HEK293 (cell line): ENCODE results near the gene ST8SIA5.

Experiments
- CTCF ChIA-PET: fragments of 350-600 bp; formaldehyde crosslinking; extraction: SDS; loops from one replicate; lab custom pipeline; 2021; ENCODE audit warnings: antibody characterized with exemption; lab: Yijun Ruan, JAX
- POLR2A ChIA-PET: fragments of 300-600 bp; formaldehyde crosslinking; extraction: SDS; loops from one replicate; lab custom pipeline; 2020; ENCODE audit warnings: antibody characterized with exemption, inconsistent platforms; lab: Yijun Ruan, JAX
- H3K27ac ChIP-seq: fragments of 200-500 bp; sonication (Bioruptor generic); 2 replicates; pipeline ENCODE4 v1.5.1; 2014; ENCODE audit warnings: low read depth, low read length, control low read depth, inconsistent platforms; ENCODE audit errors: extremely low read depth
- H3K36me3 ChIP-seq, 2 experiments: fragments of 200-500 bp in 1 of 2; sonication (Bioruptor generic) in 1 of 2; 1 replicate in 1 of 2; 2 replicates in 1 of 2; pipeline ENCODE4 v1.5.1; 2014 to 2017; ENCODE audit warnings: inconsistent platforms in 2 of 2, low read length in 2 of 2; ENCODE audit not compliant: control insufficient read depth in 2 of 2, insufficient read depth in 1 of 2
- H3K4me1 ChIP-seq: fragments of 200-500 bp; sonication (Bioruptor generic); 2 replicates; pipeline ENCODE4 v1.5.1; 2014; ENCODE audit warnings: mild to moderate bottlenecking, low read length, inconsistent platforms; ENCODE audit not compliant: control insufficient read depth, insufficient read depth
- H3K4me3 ChIP-seq: 2 replicates; pipeline ENCODE4 v1.5.1; 2011; ENCODE audit warnings: low read depth, mild to moderate bottlenecking, control low read depth, low read length, moderate library complexity
- H3K9me3 ChIP-seq: fragments of 200-500 bp; sonication (Bioruptor generic); 2 replicates; pipeline ENCODE4 v1.5.1; 2014; ENCODE audit warnings: low read depth, low read length, inconsistent platforms; ENCODE audit not compliant: control insufficient read depth, insufficient read depth
- GLI2 ChIP-seq: fragments of 450-650 bp; formaldehyde crosslinking; IDR thresholded peaks from 2 replicates; pipeline ENCODE4; 2017; ENCODE audit warnings: missing biosample characterization, missing genetic modification characterization, low read depth, borderline replicate concordance
- GLI4 ChIP-seq: fragments of 450-650 bp; formaldehyde crosslinking; IDR thresholded peaks from 2 replicates; pipeline ENCODE4 v1.5.1; 2016; ENCODE audit warnings: missing biosample characterization, missing genetic modification characterization
- ZNF133 ChIP-seq: fragments of 450-650 bp; formaldehyde crosslinking; IDR thresholded peaks from 2 replicates; pipeline ENCODE4 v1.5.1; 2016; ENCODE audit warnings: missing biosample characterization, missing genetic modification characterization
- ZNF350 ChIP-seq: fragments of 450-650 bp; formaldehyde crosslinking; IDR thresholded peaks from 2 replicates; pipeline ENCODE4 v1.5.0; 2017; ENCODE audit warnings: missing biosample characterization, mild to moderate bottlenecking, missing genetic modification characterization
- ZNF426 ChIP-seq: fragments of 450-650 bp; formaldehyde crosslinking; IDR thresholded peaks from 2 replicates; pipeline ENCODE4 v1.5.1; 2017; ENCODE audit warnings: missing biosample characterization, missing genetic modification characterization, mild to moderate bottlenecking, inconsistent platforms, moderate library complexity
- ZNF548 ChIP-seq: fragments of 450-650 bp; formaldehyde crosslinking; IDR thresholded peaks from 2 replicates; pipeline ENCODE4 v1.5.1; 2016; ENCODE audit warnings: missing biosample characterization, missing genetic modification characterization
- ZNF571 ChIP-seq: fragments of 450-650 bp; formaldehyde crosslinking; IDR thresholded peaks from 2 replicates; pipeline ENCODE4 v1.5.0; 2017; ENCODE audit warnings: missing biosample characterization, missing genetic modification characterization
- ZNF610 ChIP-seq: fragments of 450-650 bp; formaldehyde crosslinking; IDR thresholded peaks from 2 replicates; pipeline ENCODE4 v1.5.1; 2016; ENCODE audit warnings: missing biosample characterization, missing genetic modification characterization, borderline replicate concordance
- ZNF660 ChIP-seq: fragments of 450-650 bp; IDR thresholded peaks from 2 replicates; pipeline ENCODE4 v1.5.1; 2018; ENCODE audit warnings: missing biosample characterization, mild to moderate bottlenecking, missing genetic modification characterization
- ZNF701 ChIP-seq: fragments of 450-650 bp; formaldehyde crosslinking; IDR thresholded peaks from 2 replicates; pipeline ENCODE4 v1.5.1; 2016; ENCODE audit warnings: missing biosample characterization, missing genetic modification characterization
- ZNF768 ChIP-seq: fragments of 450-650 bp; formaldehyde crosslinking; IDR thresholded peaks from 2 replicates; pipeline ENCODE4 v1.5.1; 2018; ENCODE audit warnings: missing biosample characterization, mild to moderate bottlenecking, missing genetic modification characterization
- TF ChIP-seq, protein P1 (sequence below): fragments of 450-650 bp; formaldehyde crosslinking; IDR thresholded peaks from 2 replicates; pipeline ENCODE4 v1.5.1; 2016; ENCODE audit warnings: missing biosample characterization, missing genetic modification characterization
- TF ChIP-seq, protein P2 (sequence below): fragments of 450-650 bp; formaldehyde crosslinking; IDR thresholded peaks from 2 replicates; pipeline ENCODE4 v1.5.1; 2017; ENCODE audit warnings: missing biosample characterization, mild to moderate bottlenecking, missing genetic modification characterization, moderate library complexity
- TF ChIP-seq, protein P3 (sequence below): fragments of 450-650 bp; formaldehyde crosslinking; IDR thresholded peaks from 2 replicates; pipeline ENCODE4 v1.5.1; 2016; ENCODE audit warnings: missing biosample characterization, missing genetic modification characterization
- TF ChIP-seq, protein P4 (sequence below): fragments of 450-650 bp; formaldehyde crosslinking; IDR thresholded peaks from 2 replicates; pipeline ENCODE4 v1.5.1; 2016; ENCODE audit warnings: missing biosample characterization, missing genetic modification characterization
- TF ChIP-seq, protein P5 (sequence below): IDR thresholded peaks from 2 replicates; pipeline ENCODE4 v1.6.1; 2011; ENCODE audit warnings: mild to moderate bottlenecking, low read depth, low read length, borderline replicate concordance
- TF ChIP-seq, protein P6 (sequence below): fragments of 450-650 bp; formaldehyde crosslinking; IDR thresholded peaks from 2 replicates; pipeline ENCODE4 v1.5.1; 2016; ENCODE audit warnings: missing biosample characterization, missing genetic modification characterization
- TF ChIP-seq, protein P7 (sequence below): fragments of 450-650 bp; formaldehyde crosslinking; optimal IDR thresholded peaks from 2 replicates; pipeline ENCODE3; 2016; ENCODE audit warnings: missing biosample characterization, mild to moderate bottlenecking, missing genetic modification characterization
- TF ChIP-seq, protein P8 (sequence below): fragments of 450-650 bp; formaldehyde crosslinking; IDR thresholded peaks from 2 replicates; pipeline ENCODE4 v1.5.1; 2016; ENCODE audit warnings: missing biosample characterization, missing genetic modification characterization

Gene ST8SIA5

DNA sequence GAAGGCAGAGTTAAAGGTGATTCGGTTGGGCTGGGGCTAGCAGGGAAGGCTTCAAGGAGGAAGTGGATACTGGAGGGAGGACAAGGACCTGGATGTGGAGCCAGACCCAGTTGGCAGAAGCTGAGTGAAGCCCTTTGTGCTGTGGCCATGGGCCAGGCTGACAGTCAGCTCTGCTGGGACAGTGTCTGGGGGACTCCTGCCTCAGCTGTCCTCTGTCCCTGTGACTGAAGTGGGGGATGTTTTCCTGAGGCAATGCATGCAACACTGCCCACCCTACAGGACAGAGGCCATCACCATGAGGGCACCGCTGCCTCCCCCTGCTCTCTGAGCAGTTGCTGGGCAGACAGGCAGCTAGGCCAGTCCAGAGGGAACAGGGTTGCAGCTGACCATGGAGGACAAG, 40.0 kb downstream of the ST8SIA5 start:
- Histone ChIP-seq H3K4me1 (no peaks in the 10 kb centered on the region), H3K4me3 (no peak overlapping the region), H3K9me3 (no peaks in the 10 kb centered on the region), H3K36me3 (no peaks in the 10 kb centered on the region), H3K27ac (no peak overlapping the region)
- POLR2A ChIA-PET: interaction anchor here (0.6 kb wide), 1 partner anchor 604 kb away, joined by 3 read pairs; no protein-coding TSS in a partner anchor
- TF ChIP-seq ZNF133 (tag by site-specific recombination) (no peak), ZNF768 (tag by site-specific recombination) (no peak), GLI4 (no peak), ZNF660 (tag by site-specific recombination) (no peak), ZNF426 (tag by site-specific recombination) (no peak), GLI2 (tag by site-specific recombination) (no peak), ZNF701 (no peak), ZNF350 (tag by site-specific recombination) (no peak), ZNF610 (tag by site-specific recombination) (no peak), ZNF548 (tag by site-specific recombination) (no peak), ZNF571 (tag by site-specific recombination) (no peak)
- TF ChIP-seq, protein P1, sequence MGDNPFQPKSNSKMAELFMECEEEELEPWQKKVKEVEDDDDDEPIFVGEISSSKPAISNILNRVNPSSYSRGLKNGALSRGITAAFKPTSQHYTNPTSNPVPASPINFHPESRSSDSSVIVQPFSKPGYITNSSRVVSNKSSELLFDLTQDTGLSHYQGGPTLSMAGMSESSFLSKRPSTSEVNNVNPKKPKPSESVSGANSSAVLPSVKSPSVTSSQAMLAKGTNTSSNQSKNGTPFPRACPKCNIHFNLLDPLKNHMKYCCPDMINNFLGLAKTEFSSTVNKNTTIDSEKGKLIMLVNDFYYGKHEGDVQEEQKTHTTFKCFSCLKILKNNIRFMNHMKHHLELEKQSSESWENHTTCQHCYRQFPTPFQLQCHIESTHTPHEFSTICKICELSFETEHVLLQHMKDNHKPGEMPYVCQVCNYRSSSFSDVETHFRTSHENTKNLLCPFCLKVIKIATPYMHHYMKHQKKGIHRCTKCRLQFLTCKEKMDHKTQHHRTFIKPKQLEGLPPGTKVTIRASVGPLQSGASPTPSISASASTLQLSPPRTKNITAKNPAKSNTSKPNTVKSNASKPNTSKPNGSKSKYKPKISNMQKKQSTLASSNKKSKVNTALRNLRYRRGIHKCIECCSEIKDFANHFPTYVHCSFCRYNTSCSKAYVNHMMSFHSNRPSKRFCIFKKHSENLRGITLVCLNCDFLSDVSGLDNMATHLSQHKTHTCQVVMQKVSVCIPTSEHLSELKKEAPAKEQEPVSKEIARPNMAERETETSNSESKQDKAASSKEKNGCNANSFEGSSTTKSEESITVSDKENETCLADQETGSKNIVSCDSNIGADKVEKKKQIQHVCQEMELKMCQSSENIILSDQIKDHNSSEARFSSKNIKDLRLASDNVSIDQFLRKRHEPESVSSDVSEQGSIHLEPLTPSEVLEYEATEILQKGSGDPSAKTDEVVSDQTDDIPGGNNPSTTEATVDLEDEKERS: no peak
- TF ChIP-seq, protein P2, sequence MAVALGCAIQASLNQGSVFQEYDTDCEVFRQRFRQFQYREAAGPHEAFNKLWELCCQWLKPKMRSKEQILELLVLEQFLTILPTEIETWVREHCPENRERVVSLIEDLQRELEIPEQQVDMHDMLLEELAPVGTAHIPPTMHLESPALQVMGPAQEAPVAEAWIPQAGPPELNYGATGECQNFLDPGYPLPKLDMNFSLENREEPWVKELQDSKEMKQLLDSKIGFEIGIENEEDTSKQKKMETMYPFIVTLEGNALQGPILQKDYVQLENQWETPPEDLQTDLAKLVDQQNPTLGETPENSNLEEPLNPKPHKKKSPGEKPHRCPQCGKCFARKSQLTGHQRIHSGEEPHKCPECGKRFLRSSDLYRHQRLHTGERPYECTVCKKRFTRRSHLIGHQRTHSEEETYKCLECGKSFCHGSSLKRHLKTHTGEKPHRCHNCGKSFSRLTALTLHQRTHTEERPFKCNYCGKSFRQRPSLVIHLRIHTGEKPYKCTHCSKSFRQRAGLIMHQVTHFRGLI (tag by site-specific recombination): no peak
- TF ChIP-seq, protein P3, sequence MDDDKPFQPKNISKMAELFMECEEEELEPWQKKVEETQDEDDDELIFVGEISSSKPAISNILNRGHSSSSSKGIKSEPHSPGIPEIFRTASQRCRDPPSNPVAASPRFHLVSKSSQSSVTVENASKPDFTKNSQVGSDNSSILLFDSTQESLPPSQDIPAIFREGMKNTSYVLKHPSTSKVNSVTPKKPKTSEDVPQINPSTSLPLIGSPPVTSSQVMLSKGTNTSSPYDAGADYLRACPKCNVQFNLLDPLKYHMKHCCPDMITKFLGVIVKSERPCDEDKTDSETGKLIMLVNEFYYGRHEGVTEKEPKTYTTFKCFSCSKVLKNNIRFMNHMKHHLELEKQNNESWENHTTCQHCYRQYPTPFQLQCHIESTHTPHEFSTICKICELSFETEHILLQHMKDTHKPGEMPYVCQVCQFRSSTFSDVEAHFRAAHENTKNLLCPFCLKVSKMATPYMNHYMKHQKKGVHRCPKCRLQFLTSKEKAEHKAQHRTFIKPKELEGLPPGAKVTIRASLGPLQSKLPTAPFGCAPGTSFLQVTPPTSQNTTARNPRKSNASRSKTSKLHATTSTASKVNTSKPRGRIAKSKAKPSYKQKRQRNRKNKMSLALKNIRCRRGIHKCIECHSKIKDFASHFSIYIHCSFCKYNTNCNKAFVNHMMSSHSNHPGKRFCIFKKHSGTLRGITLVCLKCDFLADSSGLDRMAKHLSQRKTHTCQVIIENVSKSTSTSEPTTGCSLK: no peak
- TF ChIP-seq, protein P4, sequence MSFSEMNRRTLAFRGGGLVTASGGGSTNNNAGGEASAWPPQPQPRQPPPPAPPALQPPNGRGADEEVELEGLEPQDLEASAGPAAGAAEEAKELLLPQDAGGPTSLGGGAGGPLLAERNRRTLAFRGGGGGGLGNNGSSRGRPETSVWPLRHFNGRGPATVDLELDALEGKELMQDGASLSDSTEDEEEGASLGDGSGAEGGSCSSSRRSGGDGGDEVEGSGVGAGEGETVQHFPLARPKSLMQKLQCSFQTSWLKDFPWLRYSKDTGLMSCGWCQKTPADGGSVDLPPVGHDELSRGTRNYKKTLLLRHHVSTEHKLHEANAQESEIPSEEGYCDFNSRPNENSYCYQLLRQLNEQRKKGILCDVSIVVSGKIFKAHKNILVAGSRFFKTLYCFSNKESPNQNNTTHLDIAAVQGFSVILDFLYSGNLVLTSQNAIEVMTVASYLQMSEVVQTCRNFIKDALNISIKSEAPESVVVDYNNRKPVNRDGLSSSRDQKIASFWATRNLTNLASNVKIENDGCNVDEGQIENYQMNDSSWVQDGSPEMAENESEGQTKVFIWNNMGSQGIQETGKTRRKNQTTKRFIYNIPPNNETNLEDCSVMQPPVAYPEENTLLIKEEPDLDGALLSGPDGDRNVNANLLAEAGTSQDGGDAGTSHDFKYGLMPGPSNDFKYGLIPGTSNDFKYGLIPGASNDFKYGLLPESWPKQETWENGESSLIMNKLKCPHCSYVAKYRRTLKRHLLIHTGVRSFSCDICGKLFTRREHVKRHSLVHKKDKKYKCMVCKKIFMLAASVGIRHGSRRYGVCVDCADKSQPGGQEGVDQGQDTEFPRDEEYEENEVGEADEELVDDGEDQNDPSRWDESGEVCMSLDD (tag by site-specific recombination): no peak
- TF ChIP-seq, protein P5, sequence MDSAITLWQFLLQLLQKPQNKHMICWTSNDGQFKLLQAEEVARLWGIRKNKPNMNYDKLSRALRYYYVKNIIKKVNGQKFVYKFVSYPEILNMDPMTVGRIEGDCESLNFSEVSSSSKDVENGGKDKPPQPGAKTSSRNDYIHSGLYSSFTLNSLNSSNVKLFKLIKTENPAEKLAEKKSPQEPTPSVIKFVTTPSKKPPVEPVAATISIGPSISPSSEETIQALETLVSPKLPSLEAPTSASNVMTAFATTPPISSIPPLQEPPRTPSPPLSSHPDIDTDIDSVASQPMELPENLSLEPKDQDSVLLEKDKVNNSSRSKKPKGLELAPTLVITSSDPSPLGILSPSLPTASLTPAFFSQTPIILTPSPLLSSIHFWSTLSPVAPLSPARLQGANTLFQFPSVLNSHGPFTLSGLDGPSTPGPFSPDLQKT: no peak
- TF ChIP-seq, protein P6, sequence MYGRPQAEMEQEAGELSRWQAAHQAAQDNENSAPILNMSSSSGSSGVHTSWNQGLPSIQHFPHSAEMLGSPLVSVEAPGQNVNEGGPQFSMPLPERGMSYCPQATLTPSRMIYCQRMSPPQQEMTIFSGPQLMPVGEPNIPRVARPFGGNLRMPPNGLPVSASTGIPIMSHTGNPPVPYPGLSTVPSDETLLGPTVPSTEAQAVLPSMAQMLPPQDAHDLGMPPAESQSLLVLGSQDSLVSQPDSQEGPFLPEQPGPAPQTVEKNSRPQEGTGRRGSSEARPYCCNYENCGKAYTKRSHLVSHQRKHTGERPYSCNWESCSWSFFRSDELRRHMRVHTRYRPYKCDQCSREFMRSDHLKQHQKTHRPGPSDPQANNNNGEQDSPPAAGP (tag by site-specific recombination): no peak
- TF ChIP-seq, protein P7, sequence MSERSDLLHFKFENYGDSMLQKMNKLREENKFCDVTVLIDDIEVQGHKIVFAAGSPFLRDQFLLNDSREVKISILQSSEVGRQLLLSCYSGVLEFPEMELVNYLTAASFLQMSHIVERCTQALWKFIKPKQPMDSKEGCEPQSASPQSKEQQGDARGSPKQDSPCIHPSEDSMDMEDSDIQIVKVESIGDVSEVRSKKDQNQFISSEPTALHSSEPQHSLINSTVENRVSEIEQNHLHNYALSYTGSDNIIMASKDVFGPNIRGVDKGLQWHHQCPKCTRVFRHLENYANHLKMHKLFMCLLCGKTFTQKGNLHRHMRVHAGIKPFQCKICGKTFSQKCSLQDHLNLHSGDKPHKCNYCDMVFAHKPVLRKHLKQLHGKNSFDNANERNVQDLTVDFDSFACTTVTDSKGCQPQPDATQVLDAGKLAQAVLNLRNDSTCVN (tag by site-specific recombination): no peak
- TF ChIP-seq, protein P8, sequence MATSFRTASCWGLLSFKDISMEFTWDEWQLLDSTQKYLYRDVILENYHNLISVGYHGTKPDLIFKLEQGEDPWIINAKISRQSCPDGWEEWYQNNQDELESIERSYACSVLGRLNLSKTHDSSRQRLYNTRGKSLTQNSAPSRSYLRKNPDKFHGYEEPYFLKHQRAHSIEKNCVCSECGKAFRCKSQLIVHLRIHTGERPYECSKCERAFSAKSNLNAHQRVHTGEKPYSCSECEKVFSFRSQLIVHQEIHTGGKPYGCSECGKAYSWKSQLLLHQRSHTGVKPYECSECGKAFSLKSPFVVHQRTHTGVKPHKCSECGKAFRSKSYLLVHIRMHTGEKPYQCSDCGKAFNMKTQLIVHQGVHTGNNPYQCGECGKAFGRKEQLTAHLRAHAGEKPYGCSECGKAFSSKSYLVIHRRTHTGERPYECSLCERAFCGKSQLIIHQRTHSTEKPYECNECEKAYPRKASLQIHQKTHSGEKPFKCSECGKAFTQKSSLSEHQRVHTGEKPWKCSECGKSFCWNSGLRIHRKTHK (tag by site-specific recombination): no peak
- CTCF ChIA-PET: no interaction called here
